ENCODE data around the gene FARP1.

FARP1 gene

DNA sequence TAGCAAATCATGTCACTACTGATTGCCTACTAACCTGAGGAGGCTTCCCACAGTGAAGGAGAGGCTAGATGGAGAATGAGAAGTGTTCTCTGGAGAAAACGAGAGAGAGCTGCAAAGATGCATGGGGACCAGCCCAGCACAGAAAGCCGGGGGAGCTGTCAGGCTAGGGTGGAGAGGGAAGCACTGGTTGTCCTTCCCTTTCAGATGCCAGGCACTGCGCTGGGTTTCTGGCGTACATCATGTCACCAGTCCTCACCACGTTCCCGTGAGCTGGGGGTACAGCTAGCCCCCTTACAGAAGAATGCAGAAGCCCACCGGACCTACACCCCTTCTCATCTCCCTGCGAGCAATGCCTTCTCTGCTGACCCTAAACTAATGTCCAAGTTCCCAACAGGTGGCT, 348.0 kb downstream of the FARP1 start:
- DNase-seq = no peak

DNA sequence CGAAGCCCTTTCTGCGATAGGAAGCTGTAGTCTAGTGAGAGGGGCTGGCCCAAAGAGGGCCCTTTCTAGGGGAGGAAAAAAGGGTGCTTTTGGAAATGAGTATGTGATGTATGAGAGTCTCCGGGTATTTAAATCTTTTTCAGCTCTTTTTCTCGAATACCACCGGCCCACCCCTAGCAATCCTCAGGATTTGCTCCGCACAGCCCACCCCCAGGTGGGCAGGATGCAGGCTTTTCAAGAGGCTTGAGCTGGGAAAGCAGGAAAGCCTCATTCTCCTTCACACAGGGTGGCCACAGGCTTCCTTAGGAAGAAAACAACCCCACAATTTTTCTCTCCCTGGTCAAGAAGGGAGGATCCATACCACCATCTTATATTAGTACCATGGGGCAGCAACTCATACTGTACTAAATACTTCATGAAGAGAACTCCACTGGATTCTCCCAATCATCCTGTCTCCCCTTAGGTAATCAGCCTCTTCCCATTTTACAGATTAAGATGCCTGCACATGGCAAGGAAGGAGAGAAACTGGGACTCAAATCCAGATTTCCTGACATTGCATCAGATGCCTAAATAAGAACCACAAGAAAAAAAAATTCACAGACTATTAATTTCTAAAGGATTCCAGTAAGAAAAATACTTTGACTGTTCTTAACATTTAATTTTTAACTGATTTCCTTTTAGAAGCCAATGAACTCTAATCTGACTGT, 349.6 kb downstream of the FARP1 start:
- DNase-seq = no peak

GRCh38 chr13:98493042-98493712, 350.3 kb downstream of the FARP1 start:
- DNase-seq = no peak

- no peak for DNase-seq
Observed at GRCh38 chr13:98494769-98495168, 351.9 kb downstream of the FARP1 start.

GRCh38 chr13:98495627-98496478, 353.0 kb downstream of the FARP1 start:
- DNase-seq = no peak

GRCh38 chr13:98496479-98496791, 353.5 kb downstream of the FARP1 start:
- DNase-seq = no peak

DNA sequence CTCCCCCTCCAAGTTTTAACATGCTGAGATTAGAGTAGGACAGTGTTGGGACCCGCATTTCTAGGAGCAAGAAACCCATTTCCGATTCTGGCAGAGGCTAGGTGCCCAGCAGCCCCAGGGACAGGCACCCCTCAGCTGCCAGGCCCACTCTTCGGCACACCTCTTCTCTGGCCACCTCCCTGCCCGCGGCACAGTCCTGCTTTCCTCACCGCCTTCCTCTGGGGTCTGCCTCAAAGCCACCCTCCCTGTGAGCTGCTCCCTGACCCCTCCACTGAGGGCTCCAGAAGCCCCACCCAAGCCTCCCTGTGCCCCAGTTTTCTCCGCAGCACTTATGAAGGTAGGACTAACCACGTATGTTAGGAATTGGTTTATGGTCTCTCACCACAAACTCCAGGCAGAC, 354.1 kb downstream of the FARP1 start:
- no peak for DNase-seq

- DNase-seq = no peak
Observed at GRCh38 chr13:98500963-98501421, 358.1 kb downstream of the FARP1 start.

DNA sequence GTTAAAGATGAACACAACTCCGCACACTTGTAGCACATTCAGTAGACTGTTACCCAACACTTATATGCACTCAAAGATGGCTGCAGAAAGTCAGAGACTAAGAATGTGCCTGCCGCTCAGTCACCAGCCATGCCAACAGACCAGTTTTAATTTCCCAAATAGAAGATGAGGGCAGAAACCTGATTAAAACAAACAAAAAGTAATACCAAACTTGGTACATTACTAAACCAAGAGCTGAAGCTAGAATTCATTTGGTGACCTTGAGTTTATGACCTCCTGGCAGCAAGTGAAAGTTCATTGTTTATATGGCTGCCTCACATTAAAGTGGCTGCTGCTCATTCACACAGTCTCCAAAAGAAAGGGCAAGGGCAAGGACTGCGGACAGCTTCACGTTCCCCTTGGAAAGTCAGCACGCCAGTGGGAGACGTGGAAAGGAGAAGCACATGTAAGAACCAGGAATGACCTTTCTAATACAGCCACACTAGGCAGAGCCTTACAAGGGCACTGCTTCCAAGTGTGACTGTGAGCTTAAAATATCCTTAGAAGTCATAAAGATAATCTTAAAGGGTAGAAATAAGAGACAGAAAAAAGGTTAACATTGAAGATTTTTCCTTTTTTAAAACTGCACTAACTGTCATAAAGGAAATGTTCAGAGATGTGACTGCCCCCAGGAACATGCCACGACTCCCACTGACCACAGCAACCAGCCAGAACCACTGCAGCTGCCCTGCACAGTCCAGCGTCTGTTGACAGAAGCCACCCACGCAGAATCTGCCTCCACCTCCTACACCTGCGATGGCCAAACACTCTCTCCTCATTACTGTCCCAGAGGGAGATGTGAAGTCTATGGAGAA, 360.5 kb downstream of the FARP1 start:
- DNase-seq = no peak

DNA sequence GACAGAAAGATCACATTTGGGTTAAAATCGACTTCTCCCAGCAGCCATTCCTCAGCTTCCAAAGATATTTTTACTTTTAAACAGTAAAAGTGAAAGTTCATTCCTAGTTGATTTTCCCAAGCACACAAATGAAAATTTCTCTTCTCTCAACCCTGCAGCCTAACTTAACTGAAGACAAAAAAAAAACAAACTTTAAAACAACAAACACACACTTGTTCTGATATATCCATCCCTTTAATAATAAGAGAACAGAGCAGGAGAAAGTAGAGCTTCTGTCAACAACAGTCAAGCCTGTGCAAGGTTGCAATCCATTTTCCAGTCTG, 361.1 kb downstream of the FARP1 start:
- no peak for DNase-seq

DNA sequence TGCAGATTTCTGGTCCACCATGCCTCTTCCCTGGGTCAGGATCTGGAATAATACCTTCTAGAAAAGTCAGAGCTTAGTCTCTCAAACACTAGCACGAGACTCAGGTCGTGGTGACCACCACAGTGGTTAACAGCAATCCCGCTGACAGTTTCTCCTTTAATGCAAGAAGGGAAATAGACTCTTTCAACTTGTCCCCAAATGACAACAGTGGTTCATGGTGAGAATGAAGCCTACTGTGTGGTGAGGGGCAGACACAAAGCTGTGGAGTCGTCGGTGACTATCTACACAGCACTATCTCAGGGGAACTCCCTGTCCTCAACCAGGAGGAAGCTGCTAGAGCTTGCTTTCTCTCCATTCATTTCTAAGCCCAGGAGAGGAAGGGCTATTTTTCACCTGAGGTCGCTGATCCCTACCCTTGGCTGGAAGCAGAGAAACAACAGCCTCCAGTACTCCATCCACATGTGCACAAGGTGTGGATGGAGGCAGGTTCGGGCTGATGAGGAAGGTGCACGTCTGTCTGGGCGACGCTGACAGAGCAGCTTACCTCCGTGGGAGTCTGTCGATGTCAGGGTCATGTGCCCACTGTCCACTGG, 361.6 kb downstream of the FARP1 start:
- DNase-seq = no peak
